HCT116 (cell line): ENCODE data around the gene UBE2E1. TPM values are rescaled to one million over a fixed set of nuclear protein-coding genes. Genes with fewer than 3 reads are reported as not detected.

Source experiments
- ATAC-seq: fragments of 200-7000 bp; cut with Tn5 transposase; 2 replicates; pipeline ENCODE4 v1.9.1; 2020; ENCODE audit warnings: mild to moderate bottlenecking, moderate library complexity
- BruUV-seq: library from RNA; stranded (reverse); fragments of 400-500 nt; replicated peaks from 2 replicates; lab custom pipeline; 2021; lab: Mats Ljungman, UMichigan
- CTCF ChIA-PET: fragments of 300-600 bp; sonication (Branson Sonifier 250); formaldehyde crosslinking; loops from one replicate; lab custom pipeline; 2021; ENCODE audit warnings: antibody characterized with exemption; lab: Charles Lee
- POLR2A ChIA-PET: fragments of 300-600, 350-600 bp; sonication (Branson Sonifier 250); formaldehyde crosslinking; loops from one replicate; lab custom pipeline; 2021; ENCODE audit warnings: antibody characterized with exemption; lab: Charles Lee
- RAD21 ChIA-PET, 2 experiments: fragments of 300-600 bp; sonication (Branson Sonifier 250); formaldehyde crosslinking; loops; one replicate each; lab custom pipeline; 2023; ENCODE audit warnings: low total read pairs in 2 of 2; ENCODE audit not compliant: uncharacterized antibody in 2 of 2, unreplicated experiment in 2 of 2, low non-redundant PET in 1 of 2; lab: Charles Lee
- DNase-seq: peaks from one replicate; pipeline ENCODE4 v3.0.0-alpha.2; 2010; ENCODE audit warnings: low read depth, low spot score
- H2AFZ ChIP-seq: fragments of 200-600 bp; shearing (Covaris generic), sonication (generic); 2 replicates; pipeline ENCODE4 v1.6.1; 2017; ENCODE audit warnings: low read depth, mixed run types, mixed read lengths, antibody characterized with exemption, low read length; ENCODE audit not compliant: poor library complexity, severe bottlenecking
- H3K27ac ChIP-seq: 2 replicates; pipeline ENCODE4 v1.5.1; 2012; ENCODE audit warnings: low read depth, low read length
- H3K27me3 ChIP-seq: fragments of 200-600 bp; sonication (generic); 2 replicates; pipeline ENCODE4 v1.6.1; 2016; ENCODE audit warnings: mixed run types, low read length, mixed read lengths; ENCODE audit not compliant: insufficient read depth
- H3K36me3 ChIP-seq, 2 experiments: fragments of 200-500 bp in 1 of 2; fragments of 200-600 bp in 1 of 2; sonication (Bioruptor generic) in 1 of 2; sonication (generic) in 1 of 2; 2 replicates each; pipeline versions ENCODE4 v1.5.1 to v1.6.1; 2014 to 2016; ENCODE audit warnings: low read length in 2 of 2, inconsistent platforms in 1 of 2, mixed read lengths in 1 of 2, mixed run types in 1 of 2; ENCODE audit not compliant: insufficient read depth in 2 of 2, control insufficient read depth in 1 of 2
- H3K4me1 ChIP-seq, 2 experiments: fragments of 200-600 bp in 1 of 2; sonication (generic) in 1 of 2; 2 replicates each; pipeline versions ENCODE4 v1.5.1 to v1.6.1; 2012 to 2017; ENCODE audit warnings: low read length in 2 of 2, inconsistent platforms in 1 of 2, mild to moderate bottlenecking in 1 of 2, mixed read lengths in 1 of 2, mixed run types in 1 of 2, moderate library complexity in 1 of 2; ENCODE audit not compliant: insufficient read depth in 2 of 2, control insufficient read depth in 1 of 2
- H3K4me2 ChIP-seq: fragments of 200-600 bp; sonication (generic); 2 replicates; pipeline ENCODE4 v1.6.1; 2017; ENCODE audit warnings: mixed run types, low read length, mixed read lengths
- H3K4me3 ChIP-seq, 2 experiments: fragments of 200-600 bp in 1 of 2; sonication (generic) in 1 of 2; replicated peaks in 1 of 2; 2 replicates each; pipeline ENCODE4 v1.5.1; 2011 to 2016; ENCODE audit warnings: low read length in 2 of 2, control low read depth in 1 of 2, low read depth in 1 of 2, mild to moderate bottlenecking in 1 of 2, mixed read lengths in 1 of 2, mixed run types in 1 of 2
- H3K79me2 ChIP-seq: fragments of 200-600 bp; sonication (generic); 2 replicates; pipeline ENCODE4 v1.6.1; 2017; ENCODE audit warnings: mild to moderate bottlenecking, mixed run types, low read length, moderate library complexity, mixed read lengths; ENCODE audit not compliant: insufficient read depth
- H3K9ac ChIP-seq: fragments of 200-600 bp; sonication (generic); 2 replicates; pipeline ENCODE4 v1.6.1; 2016; ENCODE audit warnings: low read length, mixed read lengths
- H3K9me2 ChIP-seq: fragments of 200-600 bp; sonication (generic), shearing (Covaris generic); 2 replicates; pipeline ENCODE4 v1.6.1; 2017; ENCODE audit warnings: mixed run types, mild to moderate bottlenecking, moderate library complexity; ENCODE audit not compliant: insufficient read depth
- H3K9me3 ChIP-seq, 2 experiments: fragments of 200-500 bp in 1 of 2; fragments of 200-600 bp in 1 of 2; sonication (Bioruptor generic) in 1 of 2; sonication (generic) in 1 of 2; 2 replicates each; pipeline ENCODE4 v1.6.1; 2014 to 2017; ENCODE audit warnings: low read length in 2 of 2, mixed read lengths in 2 of 2, inconsistent platforms in 1 of 2, low read depth in 1 of 2, mild to moderate bottlenecking in 1 of 2, mixed run types in 1 of 2, moderate library complexity in 1 of 2; ENCODE audit not compliant: control insufficient read depth in 1 of 2, insufficient read depth in 1 of 2
- H4K20me1 ChIP-seq: fragments of 200-600 bp; sonication (generic), shearing (Covaris generic); 2 replicates; pipeline ENCODE4 v1.6.1; 2017; ENCODE audit warnings: mixed run types, mild to moderate bottlenecking, moderate library complexity; ENCODE audit not compliant: insufficient read depth
- CTCF ChIP-seq, 3 experiments: fragments of 200-600 bp in 1 of 3; sonication (generic) in 1 of 3; IDR thresholded peaks in 2 of 3; conservative IDR thresholded peaks in 1 of 3; 2 replicates each; pipeline ENCODE4 v1.5.1; 2012 to 2017; ENCODE audit warnings: low read depth in 2 of 3, low read length in 2 of 3, antibody characterized with exemption in 1 of 3, borderline replicate concordance in 1 of 3, control low read depth in 1 of 3, mild to moderate bottlenecking in 1 of 3, mixed read lengths in 1 of 3, mixed run types in 1 of 3, moderate library complexity in 1 of 3; ENCODE audit not compliant: insufficient read depth in 1 of 3
- ELF1 ChIP-seq: IDR thresholded peaks from 2 replicates; pipeline ENCODE4 v1.6.1; 2012; ENCODE audit warnings: low read depth, borderline replicate concordance
- POLR2A ChIP-seq: IDR thresholded peaks from 2 replicates; pipeline ENCODE4 v1.7.0; 2011; ENCODE audit warnings: borderline replicate concordance; ENCODE audit not compliant: insufficient read depth, insufficient read length; ENCODE audit errors: extremely low read depth
- POLR2AphosphoS5 ChIP-seq: IDR thresholded peaks from 2 replicates; pipeline ENCODE4 v1.6.1; 2011; ENCODE audit warnings: mild to moderate bottlenecking, low read depth, low read length, moderate library complexity
- SIN3A ChIP-seq: IDR thresholded peaks from 2 replicates; pipeline ENCODE4 v1.6.1; 2012; ENCODE audit warnings: low read depth
- TCF7L2 ChIP-seq: IDR thresholded peaks from 2 replicates; pipeline ENCODE4 v1.7.0; 2011; ENCODE audit warnings: borderline replicate concordance, inconsistent platforms; ENCODE audit not compliant: insufficient read depth, insufficient read length; ENCODE audit errors: extremely low read depth
- intact Hi-C: fragments of 100-400 bp; cut with micrococcal nuclease; formaldehyde crosslinking; loops from 2 replicates; pipeline ENCODE4 v1.10.0; 2022
- total RNA-seq: library from RNA; stranded (reverse); gene quantifications from one replicate; pipeline ENCODE4 v1.2.1, GENCODE V29; 2021; ENCODE audit not compliant: unreplicated experiment

Gene UBE2E1
- total RNA-seq, 1 experiment from 2014 or later: 75.1 TPM

- POLR2A ChIA-PET: no interaction called here
These were observed 55.9 kb downstream of the UBE2E1 start for GRCh38 chr3:23861689-23862088.

GRCh38 chr3:23863060-23863459 is 57.3 kb downstream of the UBE2E1 start:
- no peak for ATAC-seq
- POLR2A ChIA-PET: no interaction called here
- no TSS peak for BruUV-seq
- H3K9ac ChIP-seq: no peak overlapping the region
- intact Hi-C loops: no loop called here
- H3K36me3 ChIP-seq: no peaks in the 10 kb centered on the region
- no peak for TF ChIP-seq POLR2A
- no peak for TF ChIP-seq TCF7L2
- TF ChIP-seq, all 23 proteins: peak for 0
- H3K27me3 ChIP-seq: no peaks in the 10 kb centered on the region
- no peak overlapping the region for H2AFZ ChIP-seq
- H3K4me3 ChIP-seq: no peak overlapping the region
- H3K4me2 ChIP-seq: no peak overlapping the region
- H4K20me1 ChIP-seq: no peaks in the 10 kb centered on the region
- H3K9me3 ChIP-seq: no peaks in the 10 kb centered on the region
- H3K4me1 ChIP-seq: peaks cover 13 to 14% of the 10 kb centered on the region in 2 experiments; a peak in 3 of 4 replicates
- H3K9me2 ChIP-seq: no peaks in the 10 kb centered on the region
- ChIA-PET CTCF (interaction anchor here (1.0 kb wide), 1 partner anchor 25 kb away, joined by 3 read pairs; no protein-coding TSS in a partner anchor), RAD21 (no interaction called here)
- no peak for DNase-seq
- H3K79me2 ChIP-seq: peaks cover 32% of the 10 kb centered on the region
- H3K27ac ChIP-seq: no peak overlapping the region

More at GRCh38 chr3:23861689-23862088, 55.9 kb downstream of the UBE2E1 start:
- RAD21 ChIA-PET: no interaction called here
- no peak overlapping the region for H3K4me3 ChIP-seq
- no peaks in the 10 kb centered on the region for H3K9me3 ChIP-seq
- no peaks in the 10 kb centered on the region for H4K20me1 ChIP-seq
- CTCF ChIA-PET: interaction anchor here (0.9 to 1.0 kb wide), 2 partner anchors 27 to 28 kb away, joined by 3 read pairs; no protein-coding TSS in a partner anchor
- no peak overlapping the region for H3K27ac ChIP-seq
- H3K36me3 ChIP-seq: no peaks in the 10 kb centered on the region
- DNase-seq (no peak), ATAC-seq (no peak)
- no peak overlapping the region for H2AFZ ChIP-seq
- no peak overlapping the region for H3K4me2 ChIP-seq
- BruUV-seq: no TSS peak
- H3K79me2 ChIP-seq: peaks cover 35% of the 10 kb centered on the region
- no peaks in the 10 kb centered on the region for H3K9me2 ChIP-seq
- peaks cover 13% of the 10 kb centered on the region in 2 experiments; a peak in 3 of 4 replicates for H3K4me1 ChIP-seq
- TF ChIP-seq ELF1: no peak
- TF ChIP-seq POLR2A: no peak
- no peak for TF ChIP-seq SIN3A
- no peak for TF ChIP-seq POLR2AphosphoS5
- TF ChIP-seq CTCF (IDR thresholded peaks at IDR 0.05 in 2 of 3, conservative IDR thresholded peaks at IDR 0.05 in 1 of 3; ENCODE audit: borderline replicate concordance in 1 of 3, insufficient read depth in 1 of 3, low read depth in 2 of 3, low read length in 2 of 3): no peak
- intact Hi-C loops: no loop called here
- H3K27me3 ChIP-seq: no peaks in the 10 kb centered on the region
- no peak overlapping the region for H3K9ac ChIP-seq
